OCI-LY3 (cell line): ENCODE data around the gene IFT122.

Experiments
- H2AFZ ChIP-seq: fragments of 200-600, 300-600 bp; shearing (Covaris generic); 2 replicates; pipeline ENCODE4 v1.6.0; 2014; ENCODE audit warnings: antibody characterized with exemption, low read depth, low read length
- H3K27ac ChIP-seq: fragments of 200-600, 300-600 bp; sonication (generic); 2 replicates; pipeline ENCODE4 v1.5.1; 2014; ENCODE audit warnings: mild to moderate bottlenecking, low read length, moderate library complexity, mixed read lengths
- H3K27me3 ChIP-seq: fragments of 200-600, 300-600 bp; sonication (generic); 2 replicates; pipeline ENCODE4 v1.6.1; 2014; ENCODE audit warnings: low read depth, low read length, mixed read lengths
- H3K36me3 ChIP-seq: fragments of 200-600, 300-600 bp; sonication (generic); replicated peaks from 2 replicates; pipeline ENCODE3; 2014; ENCODE audit warnings: low read depth, low read length, mixed read lengths
- H3K4me1 ChIP-seq: fragments of 300-600, 200-600 bp; sonication (generic); 2 replicates; pipeline ENCODE4 v1.6.1; 2014; ENCODE audit warnings: low read length, mixed read lengths
- H3K4me2 ChIP-seq: fragments of 200-600, 300-600 bp; sonication (generic); 2 replicates; pipeline ENCODE4 v1.6.1; 2014; ENCODE audit warnings: low read length, mixed read lengths
- H3K4me3 ChIP-seq: fragments of 300-600, 200-600 bp; sonication (generic); 2 replicates; pipeline ENCODE4 v1.5.1; 2014; ENCODE audit warnings: antibody characterized with exemption, mild to moderate bottlenecking, low read length, moderate library complexity
- H3K79me2 ChIP-seq: fragments of 300-600, 200-600 bp; shearing (Covaris generic); 2 replicates; pipeline ENCODE4 v1.6.1; 2014; ENCODE audit warnings: mild to moderate bottlenecking, low read length, mixed read lengths
- H3K9ac ChIP-seq: fragments of 300-600, 200-600 bp; shearing (Covaris generic); 2 replicates; pipeline ENCODE4 v1.6.0; 2014; ENCODE audit warnings: mild to moderate bottlenecking, low read length, moderate library complexity
- H3K9me3 ChIP-seq: fragments of 200-600, 300-600 bp; shearing (Covaris generic); 2 replicates; pipeline ENCODE4 v1.6.1; 2014; ENCODE audit warnings: low read length, mixed read lengths; ENCODE audit not compliant: insufficient read depth
- H4K20me1 ChIP-seq: fragments of 200-600, 300-600 bp; sonication (generic); 2 replicates; pipeline ENCODE4 v1.6.1; 2016; ENCODE audit warnings: low read length, mixed read lengths; ENCODE audit not compliant: insufficient read depth
- EZH2phosphoT487 ChIP-seq: fragments of 200-600 bp; shearing (Covaris generic); IDR thresholded peaks from 2 replicates; pipeline ENCODE4 v1.6.1; 2018; ENCODE audit warnings: antibody characterized with exemption, mixed run types, low read depth
- TF ChIP-seq, protein P1 (sequence below): fragments of 200-600, 300-600 bp; sonication (generic); IDR thresholded peaks from 2 replicates; pipeline ENCODE4 v1.5.1; 2014; ENCODE audit warnings: antibody characterized with exemption, low read length, low read depth

Gene IFT122

DNA sequence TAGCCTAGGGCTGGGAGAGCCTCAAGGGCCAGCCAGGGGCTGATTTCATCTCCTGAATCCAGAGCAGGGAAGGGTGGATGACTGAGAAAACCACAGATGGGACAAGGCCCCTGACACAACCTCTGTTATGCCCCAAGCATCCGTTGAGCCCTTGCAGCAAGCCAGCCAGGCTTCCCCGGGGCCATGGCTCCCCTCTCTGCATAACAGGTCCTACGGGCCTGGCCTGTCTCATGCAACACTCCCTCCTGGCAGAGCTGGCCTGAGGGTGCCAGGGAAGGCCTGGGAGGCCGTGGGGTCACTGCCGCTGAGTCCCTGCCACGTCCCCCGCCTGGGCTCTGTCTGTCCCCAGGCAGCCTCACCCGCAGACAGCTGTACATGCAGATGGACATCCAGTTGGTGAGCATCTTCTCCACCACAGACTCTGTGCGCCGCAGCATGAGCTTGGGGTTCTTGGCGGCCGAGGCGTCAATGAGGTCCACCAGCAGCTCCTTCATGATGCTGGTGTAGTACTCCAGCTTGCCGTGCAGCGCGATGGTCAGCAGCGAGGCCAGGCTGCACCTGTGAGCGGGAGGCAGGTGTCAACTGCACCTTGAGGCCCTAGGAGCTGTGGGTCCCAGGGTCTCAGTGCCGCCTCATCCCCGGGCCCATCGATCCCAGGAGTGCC is 125.1 kb downstream of the IFT122 start:
- Histone ChIP-seq H3K27ac (no peak overlapping the region), H3K9me3 (no peaks in the 10 kb centered on the region), H4K20me1 (no peaks in the 10 kb centered on the region), H3K9ac (no peak overlapping the region), H3K4me2 (no peak overlapping the region), H3K79me2 (no peaks in the 10 kb centered on the region), H3K4me1 (no peaks in the 10 kb centered on the region), H2AFZ (no peak overlapping the region), H3K4me3 (no peak overlapping the region), H3K27me3 (no peaks in the 10 kb centered on the region), H3K36me3 (no peaks in the 10 kb centered on the region)
- no peak for TF ChIP-seq EZH2phosphoT487
- TF ChIP-seq, protein P1, sequence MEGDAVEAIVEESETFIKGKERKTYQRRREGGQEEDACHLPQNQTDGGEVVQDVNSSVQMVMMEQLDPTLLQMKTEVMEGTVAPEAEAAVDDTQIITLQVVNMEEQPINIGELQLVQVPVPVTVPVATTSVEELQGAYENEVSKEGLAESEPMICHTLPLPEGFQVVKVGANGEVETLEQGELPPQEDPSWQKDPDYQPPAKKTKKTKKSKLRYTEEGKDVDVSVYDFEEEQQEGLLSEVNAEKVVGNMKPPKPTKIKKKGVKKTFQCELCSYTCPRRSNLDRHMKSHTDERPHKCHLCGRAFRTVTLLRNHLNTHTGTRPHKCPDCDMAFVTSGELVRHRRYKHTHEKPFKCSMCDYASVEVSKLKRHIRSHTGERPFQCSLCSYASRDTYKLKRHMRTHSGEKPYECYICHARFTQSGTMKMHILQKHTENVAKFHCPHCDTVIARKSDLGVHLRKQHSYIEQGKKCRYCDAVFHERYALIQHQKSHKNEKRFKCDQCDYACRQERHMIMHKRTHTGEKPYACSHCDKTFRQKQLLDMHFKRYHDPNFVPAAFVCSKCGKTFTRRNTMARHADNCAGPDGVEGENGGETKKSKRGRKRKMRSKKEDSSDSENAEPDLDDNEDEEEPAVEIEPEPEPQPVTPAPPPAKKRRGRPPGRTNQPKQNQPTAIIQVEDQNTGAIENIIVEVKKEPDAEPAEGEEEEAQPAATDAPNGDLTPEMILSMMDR = no peak

DNA sequence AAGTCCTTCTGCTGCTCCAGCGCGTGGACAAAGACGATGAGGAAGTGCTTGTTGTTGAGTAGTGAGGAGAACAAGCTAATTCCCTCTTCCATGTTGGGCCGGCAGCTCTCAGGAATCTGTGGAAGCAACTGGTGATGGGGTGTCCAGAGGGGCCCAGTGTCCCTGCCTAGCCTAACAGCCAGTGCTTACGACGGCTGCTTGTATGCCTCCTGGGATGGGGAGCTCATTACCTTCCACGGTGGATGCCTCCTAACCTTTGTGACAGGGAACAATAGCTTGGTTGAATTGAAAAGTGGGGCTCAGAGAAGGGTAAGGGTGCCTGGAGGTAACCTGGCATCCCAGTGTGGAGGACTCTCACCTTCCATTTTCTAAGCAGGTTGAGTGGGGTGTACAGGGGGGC is 125.9 kb downstream of the IFT122 start:
- TF ChIP-seq, protein P1 = no peak
- no peak for TF ChIP-seq EZH2phosphoT487
- Histone ChIP-seq H3K4me1 (no peaks in the 10 kb centered on the region), H3K27ac (no peak overlapping the region)

DNA sequence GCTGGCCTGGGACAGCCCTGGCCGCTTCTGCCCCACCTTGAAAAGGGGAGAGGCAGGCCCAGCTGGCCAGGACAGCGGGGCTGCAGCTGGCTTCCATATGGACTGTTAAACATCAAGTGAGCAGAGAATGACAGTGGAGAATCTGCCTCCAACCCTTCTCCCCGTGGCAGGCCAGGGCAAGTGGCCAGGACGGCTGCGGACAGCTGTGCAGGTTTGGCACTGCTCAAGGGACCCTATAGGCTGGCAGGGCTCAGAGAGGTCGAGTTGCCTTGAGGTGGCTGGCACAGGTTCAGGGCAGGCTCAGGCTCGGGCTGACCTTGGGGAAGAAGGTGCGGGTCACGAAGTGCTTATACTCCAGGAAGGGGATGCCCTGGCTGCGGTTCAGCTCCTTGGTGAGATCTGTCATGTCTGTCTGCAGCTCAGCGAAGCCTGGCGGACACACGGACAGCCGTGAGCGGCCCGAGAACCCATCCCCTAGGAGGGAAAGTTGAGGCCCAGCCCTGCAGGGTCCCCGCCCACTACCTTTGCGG is 127.2 kb downstream of the IFT122 start:
- Histone ChIP-seq H2AFZ (no peak overlapping the region), H3K27ac (no peak overlapping the region)

More for the DNA sequence above, 125.9 kb downstream of the IFT122 start:
- no peak overlapping the region for H3K4me3 ChIP-seq
- no peaks in the 10 kb centered on the region for H3K36me3 ChIP-seq
- H4K20me1 ChIP-seq = no peaks in the 10 kb centered on the region
- no peak overlapping the region for H3K9ac ChIP-seq
- H3K27me3 ChIP-seq = no peaks in the 10 kb centered on the region
- no peaks in the 10 kb centered on the region for H3K79me2 ChIP-seq
- H3K4me2 ChIP-seq = no peak overlapping the region
- H3K9me3 ChIP-seq = no peaks in the 10 kb centered on the region
- no peak overlapping the region for H2AFZ ChIP-seq

DNA sequence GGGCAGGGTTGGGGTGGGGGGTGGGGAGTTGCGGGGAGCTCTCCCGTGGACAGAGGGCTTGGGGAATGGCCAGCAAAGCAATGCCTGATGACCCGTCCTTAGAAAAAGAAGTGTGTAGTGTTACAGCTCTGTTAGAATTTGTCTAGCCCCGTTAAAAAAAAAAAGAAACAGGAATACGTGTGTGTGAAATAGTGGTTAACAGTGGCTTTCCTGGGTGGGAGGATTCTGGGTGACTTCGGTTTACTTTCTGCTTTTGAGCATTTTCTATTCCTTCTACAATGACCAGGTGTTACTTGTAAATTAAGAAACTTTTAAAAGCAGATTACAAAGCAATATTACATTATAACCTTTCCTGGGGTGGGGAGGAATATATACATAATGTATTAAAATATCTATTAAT is 127.9 kb downstream of the IFT122 start:
- H3K4me3 ChIP-seq = no peak overlapping the region
- H2AFZ ChIP-seq = no peak overlapping the region
- H3K27me3 ChIP-seq = no peaks in the 10 kb centered on the region
- H3K79me2 ChIP-seq = no peaks in the 10 kb centered on the region
- no peaks in the 10 kb centered on the region for H3K36me3 ChIP-seq
- no peak overlapping the region for H3K9ac ChIP-seq
- no peaks in the 10 kb centered on the region for H4K20me1 ChIP-seq
- TF ChIP-seq, protein P1 = no peak
- no peak for TF ChIP-seq EZH2phosphoT487
- no peaks in the 10 kb centered on the region for H3K9me3 ChIP-seq
- H3K4me2 ChIP-seq = no peak overlapping the region
- H3K4me1 ChIP-seq = no peaks in the 10 kb centered on the region
- no peak overlapping the region for H3K27ac ChIP-seq

More for the DNA sequence above, 127.2 kb downstream of the IFT122 start:
- no peak for TF ChIP-seq EZH2phosphoT487
- TF ChIP-seq, protein P1 = no peak
- Histone ChIP-seq H3K9me3 (no peaks in the 10 kb centered on the region), H3K4me2 (no peak overlapping the region), H3K27me3 (no peaks in the 10 kb centered on the region), H3K4me3 (no peak overlapping the region), H3K9ac (no peak overlapping the region), H3K36me3 (no peaks in the 10 kb centered on the region), H4K20me1 (no peaks in the 10 kb centered on the region), H3K79me2 (no peaks in the 10 kb centered on the region), H3K4me1 (no peaks in the 10 kb centered on the region)
